Activated T-cell treated with anti-CD3 and anti-CD28 coated beads for 48 hours (primary cell): ENCODE data around the gene CTNND1.
A peak's percentile ranks its signal among the peaks of the same experiment; 100 is the strongest.

Experiments used
- DNase-seq: peaks from one replicate; pipeline ENCODE4 v3.0.0-alpha.2; 2020; ENCODE audit warnings: low read depth

CTNND1 gene

DNA sequence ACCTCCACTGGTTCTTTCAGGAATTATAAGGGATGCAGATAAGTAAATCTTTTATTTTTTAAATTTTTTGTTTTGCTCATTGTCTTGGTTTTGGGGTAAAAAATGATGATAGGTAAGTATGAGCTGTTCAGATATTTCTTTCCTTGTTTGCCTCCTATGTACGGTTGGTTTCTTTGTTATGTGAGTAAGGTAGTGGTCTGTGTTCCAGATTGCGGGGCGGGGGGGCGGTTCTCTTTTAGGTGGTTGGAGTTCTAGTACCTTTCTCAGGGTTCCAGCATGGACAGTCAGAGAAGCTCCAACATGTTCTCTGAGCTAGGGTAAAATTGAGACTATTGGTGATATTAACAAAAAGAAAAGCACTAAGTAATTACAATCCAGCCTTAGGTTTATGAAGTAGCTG, 2.4 kb downstream of the CTNND1 start:
- DNase-seq = no peak

- DNase-seq = no peak
These were observed 3.0 kb downstream of the CTNND1 start for GRCh38 chr11:57764566-57764965.

GRCh38 chr11:57764972-57765371, 3.4 kb downstream of the CTNND1 start:
- no peak for DNase-seq

DNA sequence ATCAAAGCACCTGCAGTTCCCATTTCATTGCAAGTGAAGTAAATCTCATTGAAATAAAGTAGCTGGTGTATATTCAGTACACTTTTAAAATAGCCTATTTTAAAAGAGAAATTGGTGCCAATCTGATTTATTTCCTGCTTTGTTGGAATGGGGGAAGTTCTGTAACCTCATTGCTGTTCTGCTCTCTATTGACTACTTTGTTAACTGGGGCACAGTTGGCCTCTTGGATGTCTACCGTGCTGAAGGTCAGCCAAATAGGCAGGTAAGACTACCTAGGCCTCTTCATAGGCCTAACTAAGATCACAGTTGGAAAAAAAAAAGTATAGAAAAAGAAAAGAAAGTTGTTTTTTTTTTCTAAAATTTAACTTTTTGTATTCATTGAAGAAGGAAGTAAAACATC, 9.2 kb downstream of the CTNND1 start:
- DNase-seq = no peak

DNA sequence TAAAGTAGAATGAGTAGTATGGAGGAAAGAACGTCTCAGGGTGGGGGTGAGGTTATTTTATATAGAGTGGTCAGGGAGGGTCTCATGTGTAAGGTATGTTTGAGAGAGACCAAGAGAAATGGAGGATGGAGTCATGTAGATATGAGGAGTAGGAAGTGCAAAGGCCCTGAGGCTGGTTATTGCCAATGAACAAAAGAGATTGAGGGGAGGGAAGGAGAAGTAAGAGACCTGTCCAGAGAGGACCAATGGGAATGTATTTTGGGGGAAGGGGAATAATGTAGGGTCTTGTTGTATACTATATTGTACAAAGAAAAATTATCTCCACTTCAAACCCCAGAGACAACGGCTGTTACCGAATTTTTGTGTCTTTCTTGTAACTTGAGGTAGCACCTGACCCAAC, 9.8 kb downstream of the CTNND1 start:
- DNase-seq = no peak

- DNase-seq = no peak
These were observed 11.0 kb downstream of the CTNND1 start for GRCh38 chr11:57772562-57772961.

GRCh38 chr11:57773026-57773598, 11.5 kb downstream of the CTNND1 start:
- no peak for DNase-seq

DNA sequence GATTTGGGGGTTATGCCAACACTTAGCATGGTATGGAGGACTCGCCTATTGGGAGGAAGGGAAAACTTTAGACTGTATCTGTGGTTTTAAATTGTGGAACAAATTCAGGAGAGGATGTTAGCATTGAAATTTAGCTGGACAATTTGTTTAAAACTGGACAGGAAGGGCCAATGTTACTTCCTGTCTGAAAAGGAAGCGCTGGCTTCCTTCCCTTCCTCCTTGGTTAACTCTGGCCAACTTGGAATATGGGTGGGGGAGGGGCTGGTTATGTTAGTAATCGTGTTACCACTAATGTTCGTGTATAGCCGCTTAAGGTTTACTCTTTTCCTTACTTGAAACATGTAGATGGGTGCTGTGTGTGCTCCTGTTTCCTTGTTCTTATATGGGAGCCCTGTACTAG, 13.9 kb downstream of the CTNND1 start:
- no peak for DNase-seq

- no peak for DNase-seq
These were observed 14.5 kb downstream of the CTNND1 start for GRCh38 chr11:57776031-57776521.

DNA sequence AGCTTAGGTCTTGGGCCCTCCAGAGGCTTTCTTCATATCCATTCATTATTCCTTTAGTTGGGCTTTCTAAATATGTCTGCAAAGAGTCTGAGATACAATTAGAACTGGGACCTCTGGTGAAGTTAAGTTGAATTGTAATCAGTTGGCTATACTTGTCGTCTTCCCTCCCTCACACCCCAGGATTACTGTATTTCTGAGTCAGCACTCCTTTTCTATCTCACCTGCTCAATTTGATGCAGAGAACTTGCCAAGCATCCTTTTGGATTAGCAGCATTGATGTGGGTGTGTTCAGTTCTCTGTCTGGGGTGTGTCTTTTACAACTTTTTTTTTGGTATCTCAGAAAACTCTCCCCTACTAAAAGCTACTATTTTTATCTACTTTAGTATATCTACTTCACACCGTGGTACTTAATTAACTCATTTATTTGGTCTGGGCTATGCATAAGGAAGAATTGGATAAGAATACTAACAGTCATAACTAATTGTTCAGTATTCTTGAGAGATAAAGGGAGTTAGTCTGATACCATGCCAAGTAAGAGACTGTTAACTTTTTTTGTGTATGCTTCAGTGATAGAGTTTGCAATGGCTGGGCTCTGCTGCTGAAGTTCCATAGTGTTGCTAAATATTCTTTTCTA, 15.1 kb downstream of the CTNND1 start:
- no peak for DNase-seq

- DNase-seq = no peak
These were observed 16.3 kb downstream of the CTNND1 start for GRCh38 chr11:57777969-57778317.

- DNase-seq = no peak
These were observed 16.9 kb downstream of the CTNND1 start for GRCh38 chr11:57778318-57779037.

DNA sequence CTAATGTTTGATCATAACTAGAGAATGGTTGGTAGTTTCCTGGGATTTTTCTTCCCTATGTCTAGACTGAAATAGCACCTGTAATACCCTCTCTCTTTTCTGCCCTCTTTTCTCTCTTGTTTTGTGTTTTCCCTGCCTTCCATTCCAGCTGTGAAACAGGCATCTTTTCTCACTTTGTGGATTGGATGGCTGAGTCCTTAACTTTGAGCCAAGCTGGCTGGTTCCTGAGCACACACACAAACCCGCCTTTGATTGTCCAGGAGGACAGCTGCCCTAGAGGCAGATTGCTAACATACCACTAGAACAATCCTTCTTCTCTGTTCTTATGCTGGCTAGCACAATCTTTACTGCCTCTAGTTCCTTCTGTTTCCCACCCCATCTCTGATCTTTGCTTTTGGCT, 17.7 kb downstream of the CTNND1 start:
- no peak for DNase-seq

DNA sequence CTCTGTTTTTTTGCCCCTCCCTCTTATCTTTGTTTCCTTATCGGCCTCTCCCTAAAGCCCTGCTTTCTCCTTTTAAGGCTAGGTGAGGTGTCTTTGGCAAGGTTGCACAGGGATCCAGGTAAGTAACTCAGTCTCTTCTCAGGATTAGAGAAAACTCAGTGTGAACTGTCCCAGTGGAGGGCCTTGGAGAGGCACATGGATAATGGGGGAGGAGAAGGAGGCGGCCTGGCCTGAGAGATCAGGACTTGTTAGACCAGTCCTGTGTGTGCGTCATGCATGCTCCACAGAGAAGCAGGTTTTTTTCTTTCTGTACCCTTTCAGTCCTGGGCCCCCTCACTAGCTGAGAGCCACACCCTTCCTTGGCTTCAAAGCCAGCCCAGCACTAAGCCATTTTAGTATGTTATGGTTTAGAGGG, 19.9 kb downstream of the CTNND1 start:
- no peak for DNase-seq

DNA sequence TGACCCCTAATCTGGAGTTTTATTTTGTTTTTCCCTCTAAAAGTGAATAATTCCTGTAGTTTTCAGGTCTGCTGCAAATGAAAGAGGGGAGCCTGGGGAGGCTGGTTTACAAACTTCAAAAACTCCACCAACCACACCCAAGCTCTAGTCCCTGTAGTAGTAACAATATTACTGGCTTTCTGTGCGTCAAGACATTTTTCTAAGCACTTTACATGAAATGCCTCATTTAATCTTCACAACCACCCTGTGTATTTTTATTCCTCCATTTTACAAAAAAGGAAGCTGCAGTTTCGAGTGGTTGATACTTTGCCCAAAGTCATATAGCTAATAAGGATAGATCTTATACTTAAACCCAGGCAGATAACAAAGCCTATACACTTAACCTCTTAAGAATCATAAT, 23.5 kb downstream of the CTNND1 start:
- no peak for DNase-seq

GRCh38 chr11:57786436-57786835, 24.8 kb downstream of the CTNND1 start:
- DNase-seq = no peak

- no peak for DNase-seq
These were observed 25.5 kb downstream of the CTNND1 start for GRCh38 chr11:57787006-57787604.

DNA sequence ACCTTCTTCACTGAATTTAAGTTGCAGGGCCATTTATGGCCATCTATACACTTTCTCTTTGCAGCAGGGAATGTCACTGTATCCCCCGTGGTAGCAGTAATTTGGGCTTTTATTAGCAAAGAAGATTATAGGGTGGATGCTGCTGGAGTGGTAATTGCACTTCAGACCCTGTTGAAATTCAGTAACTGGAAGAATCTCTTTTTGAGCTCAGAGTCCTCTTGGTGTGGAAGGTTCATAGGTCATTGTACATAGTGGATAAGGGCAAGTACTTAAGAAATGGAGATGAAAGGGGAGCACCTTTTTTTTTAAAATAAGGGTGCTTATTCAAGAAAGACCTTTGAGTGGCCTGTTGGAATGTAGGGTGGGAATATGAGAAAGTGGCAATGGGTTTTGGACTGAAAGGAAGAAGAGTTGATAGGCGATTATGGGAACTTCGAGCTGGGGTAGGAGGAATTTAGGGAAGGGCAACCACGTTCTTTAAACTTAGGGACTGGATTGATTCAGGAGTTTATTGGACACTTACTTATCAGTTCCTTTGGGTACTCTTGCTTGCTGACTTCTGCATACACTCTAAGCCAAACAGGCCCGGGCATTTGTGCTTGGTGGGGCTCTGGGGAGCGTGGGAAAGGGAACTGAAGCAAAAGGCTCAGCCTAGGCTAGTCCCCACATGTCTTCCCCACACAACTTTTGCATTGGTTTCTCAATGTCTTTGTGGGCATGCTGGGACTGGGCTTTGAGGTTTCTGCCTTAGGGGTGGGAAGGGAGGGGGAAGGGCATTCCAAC, 26.5 kb downstream of the CTNND1 start:
- no peak for DNase-seq

- no peak for DNase-seq
These were observed 27.1 kb downstream of the CTNND1 start for GRCh38 chr11:57788703-57789088.

GRCh38 chr11:57791321-57792059, 29.9 kb downstream of the CTNND1 start:
- DNase-seq = no peak

- DNase-seq = peak; percentile 77
These were observed 30.5 kb downstream of the CTNND1 start for GRCh38 chr11:57792060-57792541.
